Measurements from ENCODE around the gene LYRM2.
A peak's percentile ranks its signal among the peaks of the same experiment; 100 is the strongest.

Gene LYRM2

DNA sequence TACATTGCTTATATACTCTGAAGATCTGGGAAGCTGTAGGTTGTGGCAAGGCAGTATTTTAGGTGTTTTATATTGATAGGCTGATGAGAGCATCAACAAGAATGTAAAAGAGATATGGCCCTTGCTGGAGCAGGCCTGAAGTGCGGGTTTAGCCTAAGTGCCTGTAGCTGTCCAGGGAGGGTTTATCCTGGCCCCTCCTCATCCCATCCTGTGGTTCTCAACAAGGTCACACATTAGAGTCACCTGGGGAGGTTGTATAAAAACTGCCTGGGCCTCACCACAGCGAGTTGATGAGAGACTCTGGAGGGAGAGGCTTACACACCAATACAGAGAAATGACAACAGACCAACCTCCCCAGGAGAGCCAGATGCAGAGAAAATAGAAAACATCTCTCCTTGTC, 48.4 kb downstream of the LYRM2 start:
- no peak for DNase-seq

DNA sequence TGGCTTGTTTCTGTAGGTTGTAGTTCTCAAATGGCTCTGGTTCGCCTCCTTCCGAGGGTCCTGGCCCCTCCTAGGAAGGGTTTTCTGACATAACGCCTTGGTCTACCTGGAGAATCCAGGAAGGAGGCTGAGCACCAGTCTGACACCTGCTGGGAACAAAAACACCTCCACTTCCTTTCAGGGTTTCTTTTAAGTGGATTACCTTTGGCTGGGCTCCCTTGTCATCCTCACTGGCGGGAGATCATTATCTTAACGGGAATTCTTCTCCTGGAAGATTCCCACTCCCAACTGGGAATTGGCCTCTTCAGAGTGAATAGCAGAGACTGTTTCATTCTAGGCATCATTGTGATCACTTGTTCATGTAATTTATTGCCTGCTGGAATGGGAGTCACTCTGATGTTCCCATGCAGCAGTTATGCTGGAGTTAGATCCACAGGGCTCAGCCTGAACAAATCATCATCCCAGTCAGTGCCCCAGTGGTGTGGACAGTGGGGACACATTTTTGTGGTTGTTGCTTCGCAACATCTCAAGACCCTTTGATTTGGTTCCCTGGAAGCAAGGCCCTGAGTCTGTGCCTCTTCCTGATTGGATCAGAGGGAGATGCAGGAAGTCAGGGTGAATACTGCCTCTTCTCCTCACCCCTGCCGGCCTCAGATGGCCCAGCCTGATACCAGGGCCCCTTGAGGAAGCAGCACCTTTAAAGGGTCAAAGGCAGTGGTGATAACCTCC, 49.1 kb downstream of the LYRM2 start:
- no peak for DNase-seq

DNA sequence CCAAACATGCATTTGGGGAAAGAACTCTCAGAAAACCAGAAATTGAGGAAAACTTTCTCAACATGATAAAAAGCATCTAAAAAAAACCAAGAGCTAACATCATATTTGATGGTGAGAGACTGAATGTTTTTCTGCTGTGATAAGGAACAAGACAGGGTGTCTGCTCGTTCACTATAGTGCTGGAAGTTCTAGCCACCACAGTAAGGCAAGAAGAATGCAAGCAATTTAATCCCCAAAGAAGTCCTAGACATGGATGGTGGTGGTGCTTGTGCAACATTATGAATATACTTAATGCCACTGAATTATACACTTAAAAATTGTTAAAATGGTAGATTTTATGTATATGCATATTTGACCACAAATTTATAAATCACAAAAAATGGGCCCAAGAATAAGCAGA, 53.4 kb downstream of the LYRM2 start:
- DNase-seq = no peak

DNA sequence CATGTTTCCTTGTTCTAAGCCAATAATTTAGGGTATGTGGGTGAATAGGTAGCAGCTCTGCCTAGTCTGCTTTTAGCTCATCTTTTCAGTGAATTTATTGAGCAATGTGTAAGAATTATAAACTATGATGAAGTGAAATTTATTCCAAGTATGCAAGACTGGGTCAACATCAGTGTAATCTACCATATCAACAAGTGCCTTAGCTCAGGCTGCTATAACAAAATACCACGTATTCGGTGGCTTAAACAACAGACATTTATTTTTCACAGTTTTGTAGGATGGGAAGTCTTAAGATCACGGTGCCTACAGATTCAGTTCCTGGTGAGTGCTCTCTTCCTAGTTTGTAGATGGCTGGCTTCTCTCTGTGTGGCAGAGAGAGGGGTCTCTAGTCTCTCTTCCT, 54.0 kb downstream of the LYRM2 start:
- DNase-seq = no peak

DNA sequence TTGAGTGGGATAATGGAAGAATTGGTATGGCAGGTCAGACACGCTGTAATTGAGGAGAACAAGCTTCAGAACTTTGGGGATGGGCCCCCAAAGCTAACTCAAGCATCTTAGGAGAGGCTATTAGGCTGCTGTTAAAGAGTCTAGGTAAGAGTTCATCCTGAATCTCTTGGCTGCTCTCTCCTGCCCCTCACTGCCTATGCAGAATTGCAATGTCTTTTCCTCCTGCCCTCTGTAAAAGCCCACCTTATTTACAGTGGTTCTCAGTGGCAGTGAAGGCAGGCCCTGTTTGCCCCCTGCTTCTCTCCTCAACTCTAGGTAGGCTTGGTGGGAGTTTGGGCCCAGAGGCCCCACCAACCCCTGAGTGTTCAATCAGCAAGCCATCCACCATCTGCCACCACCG, 55.0 kb downstream of the LYRM2 start:
- no peak for DNase-seq

DNA sequence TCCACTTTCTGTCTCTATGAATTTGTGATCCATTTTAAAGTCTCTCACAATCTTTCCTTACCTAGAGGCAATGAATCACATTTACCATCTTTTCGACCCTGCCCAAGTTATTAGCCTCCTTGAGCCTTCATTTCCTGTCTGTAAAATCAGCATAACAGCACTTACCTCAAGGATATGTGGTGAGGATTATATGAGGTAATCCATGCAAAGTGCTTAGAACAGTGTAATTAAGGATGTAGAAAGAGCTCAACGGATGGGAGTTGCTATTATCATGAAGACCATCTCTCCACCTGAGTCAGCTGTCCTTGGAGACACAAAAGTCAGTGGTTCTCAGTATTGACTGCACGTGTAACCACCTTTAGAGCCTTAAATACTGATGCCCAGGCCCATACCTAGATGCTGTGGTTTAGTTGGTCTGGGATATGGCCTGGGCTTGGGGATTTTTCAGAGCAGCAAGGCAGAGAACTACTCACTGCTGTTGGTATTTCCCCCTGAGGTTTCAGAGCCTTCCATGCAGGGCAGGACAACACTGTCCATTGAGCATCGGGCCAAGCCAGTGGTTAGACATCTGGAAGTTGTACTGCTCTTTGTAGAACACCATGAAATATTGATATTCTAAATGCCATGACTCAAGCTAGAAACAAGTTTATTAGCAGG, 55.8 kb downstream of the LYRM2 start:
- DNase-seq = peak; percentile 14

DNA sequence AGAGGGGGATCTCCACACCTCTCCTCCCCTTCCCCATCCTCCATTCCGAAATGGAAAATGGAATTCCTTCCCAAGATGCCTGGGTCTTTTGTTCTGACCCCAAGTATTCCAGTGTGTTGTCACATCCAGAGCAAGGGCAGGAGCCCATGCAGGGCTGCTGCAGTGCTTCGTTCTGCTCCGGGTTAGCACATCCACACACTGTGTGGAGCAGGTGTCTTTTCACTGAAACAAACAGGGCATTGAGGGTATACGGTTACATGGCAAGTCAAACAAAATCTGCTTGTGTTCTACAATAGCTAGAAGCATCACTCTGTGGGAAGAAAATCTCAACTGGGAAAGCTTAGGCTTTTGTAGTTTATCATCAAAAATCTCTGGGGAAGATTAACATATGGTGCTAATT, 56.9 kb downstream of the LYRM2 start:
- DNase-seq = no peak

DNA sequence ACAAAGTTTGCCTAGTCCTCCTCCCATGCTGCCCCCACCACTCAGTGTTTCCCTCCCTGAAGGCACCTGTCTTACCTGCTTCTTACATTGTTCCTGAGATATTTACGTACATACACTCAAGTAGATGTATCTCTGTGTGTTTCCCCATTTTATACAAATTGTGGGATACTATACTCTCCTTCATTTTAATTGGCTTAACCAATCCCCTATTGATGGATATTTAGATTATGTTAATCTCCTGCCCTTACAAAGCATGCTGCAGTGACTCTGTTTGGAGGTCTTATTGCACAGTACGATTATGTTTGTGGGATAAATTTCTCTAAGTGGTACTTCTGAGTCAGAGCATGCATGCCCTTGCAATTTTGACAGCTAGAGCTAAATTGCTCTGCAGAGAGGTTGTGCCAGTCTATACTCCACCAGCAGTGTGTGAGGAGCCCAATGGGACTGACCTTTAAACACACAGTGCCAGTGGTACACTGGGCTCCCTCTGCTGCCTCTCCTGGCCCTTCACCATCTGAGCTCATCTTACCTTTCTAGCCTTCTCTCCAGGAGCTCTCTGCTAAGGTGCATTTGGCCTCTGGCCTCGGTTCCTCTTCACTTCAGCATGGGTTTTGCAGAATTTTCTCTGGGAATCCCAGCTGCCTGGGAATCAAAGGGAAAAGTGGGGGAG, 57.4 kb downstream of the LYRM2 start:
- no peak for DNase-seq

DNA sequence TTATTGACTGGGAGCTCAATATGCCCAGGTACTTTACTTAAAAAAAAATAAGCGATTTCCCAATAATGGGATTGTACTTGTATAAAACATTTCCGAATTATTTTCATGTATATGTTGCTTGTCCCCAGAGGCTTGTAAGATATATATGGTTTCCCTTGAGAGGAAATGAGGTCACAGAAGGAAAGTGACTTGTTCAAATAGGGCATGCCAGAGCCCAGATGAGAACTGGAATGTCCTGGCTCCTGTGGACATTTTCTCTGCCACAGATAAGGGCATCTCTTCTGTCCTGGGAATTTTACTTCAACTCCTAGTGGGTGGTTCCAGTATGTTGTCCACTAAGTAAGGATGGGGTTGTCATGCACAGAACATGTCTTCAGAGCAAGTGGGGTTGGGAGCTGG, 63.0 kb downstream of the LYRM2 start:
- no peak for DNase-seq

DNA sequence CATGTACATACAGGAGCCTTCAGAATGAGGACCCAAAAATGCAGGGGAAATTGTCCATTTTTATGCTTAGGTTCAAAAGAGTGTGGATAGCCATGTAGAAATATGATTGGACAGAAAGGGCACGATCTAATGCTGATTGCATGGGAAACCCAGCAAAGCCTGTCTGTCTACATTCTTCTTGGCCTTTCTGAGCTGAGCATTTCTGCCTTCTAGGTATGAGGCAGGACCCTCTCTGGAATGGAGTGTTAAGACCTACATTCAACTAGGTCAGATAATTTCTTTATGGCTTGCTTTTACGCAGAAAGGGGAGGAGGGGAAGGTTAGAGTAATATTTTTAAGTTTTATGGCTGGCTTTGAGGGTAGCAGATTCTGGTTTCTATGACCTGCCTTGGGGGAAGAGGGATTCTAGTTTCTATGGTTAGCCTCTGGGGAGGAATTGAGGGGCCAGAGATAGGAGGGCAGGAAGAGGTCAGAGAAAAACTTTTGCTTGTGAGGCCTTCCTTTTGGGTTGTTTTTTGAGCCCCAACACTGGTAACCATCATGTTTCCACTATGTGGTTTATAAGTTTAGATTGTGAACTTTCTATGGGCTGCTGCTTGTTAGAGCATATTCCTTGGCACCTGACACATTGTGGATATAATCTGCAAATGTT, 63.5 kb downstream of the LYRM2 start:
- no peak for DNase-seq

DNA sequence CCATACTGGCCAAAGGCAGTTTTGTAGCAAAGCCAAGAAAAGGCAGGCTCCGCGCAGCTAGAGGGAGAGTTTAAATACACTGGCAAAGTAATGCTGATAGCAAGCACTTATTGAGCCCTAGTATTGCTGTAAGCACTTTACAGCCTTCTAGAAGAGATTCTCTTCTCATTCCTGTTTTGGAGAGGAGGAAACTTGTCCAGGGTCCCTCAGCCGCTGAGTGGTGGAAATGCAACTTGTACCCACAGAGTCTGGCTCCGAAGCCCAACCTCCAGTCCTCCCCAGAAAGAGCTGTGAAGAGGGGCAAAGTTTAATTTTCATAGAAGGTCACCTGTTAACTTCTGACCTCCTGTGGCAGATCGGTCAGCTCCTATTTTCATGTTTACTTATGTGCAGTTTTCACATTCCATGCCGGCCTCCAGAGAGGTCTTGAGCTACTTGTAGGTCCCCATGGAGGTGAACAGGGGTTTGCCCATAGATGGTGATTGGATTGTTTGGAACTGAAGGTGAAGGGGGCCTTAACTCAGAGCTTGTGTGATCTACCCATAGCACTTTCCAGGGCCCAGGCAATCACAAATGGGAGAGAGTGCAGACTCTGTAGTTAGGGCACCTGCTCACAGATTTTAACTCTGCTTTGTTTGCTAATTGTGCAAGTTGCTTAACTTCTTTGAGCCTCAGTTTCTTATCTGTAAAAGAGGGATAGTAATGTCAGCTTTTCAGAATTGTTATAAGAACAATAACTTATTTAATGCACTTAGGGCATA, 70.7 kb downstream of the LYRM2 start:
- no peak for DNase-seq

DNA sequence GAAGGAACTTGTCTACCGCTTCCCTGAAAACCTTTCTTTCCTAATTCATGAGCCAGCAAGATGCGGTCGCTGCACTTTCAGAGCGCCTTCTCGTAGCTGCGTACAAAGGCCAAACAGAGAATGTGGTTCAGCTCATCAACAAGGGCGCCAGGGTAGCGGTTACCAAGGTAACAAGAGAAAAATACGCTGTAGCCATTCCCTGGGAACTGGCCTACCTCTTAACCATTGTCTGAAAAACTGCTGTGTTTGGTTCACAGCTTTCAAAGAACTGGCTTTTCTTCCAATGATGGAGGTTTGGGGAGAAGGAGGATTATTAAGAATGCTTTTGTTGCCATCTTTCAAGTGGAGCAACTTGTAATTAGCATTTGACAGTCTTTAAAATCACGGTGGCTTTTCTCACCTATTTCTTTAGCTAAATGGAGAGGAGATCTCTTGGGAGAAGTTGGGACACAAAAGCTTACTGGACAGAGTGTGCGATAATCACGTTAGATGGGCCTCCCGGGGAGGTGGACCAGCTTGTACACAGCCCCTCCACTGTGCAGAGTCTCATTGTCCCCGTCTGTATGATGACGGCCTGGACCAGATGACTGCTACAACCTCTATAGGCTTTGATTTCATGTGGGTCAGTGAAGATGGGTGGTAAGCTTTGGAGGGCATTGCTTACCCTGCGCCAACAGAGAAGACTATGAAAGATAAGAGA, 71.5 kb downstream of the LYRM2 start:
- DNase-seq = no peak

DNA sequence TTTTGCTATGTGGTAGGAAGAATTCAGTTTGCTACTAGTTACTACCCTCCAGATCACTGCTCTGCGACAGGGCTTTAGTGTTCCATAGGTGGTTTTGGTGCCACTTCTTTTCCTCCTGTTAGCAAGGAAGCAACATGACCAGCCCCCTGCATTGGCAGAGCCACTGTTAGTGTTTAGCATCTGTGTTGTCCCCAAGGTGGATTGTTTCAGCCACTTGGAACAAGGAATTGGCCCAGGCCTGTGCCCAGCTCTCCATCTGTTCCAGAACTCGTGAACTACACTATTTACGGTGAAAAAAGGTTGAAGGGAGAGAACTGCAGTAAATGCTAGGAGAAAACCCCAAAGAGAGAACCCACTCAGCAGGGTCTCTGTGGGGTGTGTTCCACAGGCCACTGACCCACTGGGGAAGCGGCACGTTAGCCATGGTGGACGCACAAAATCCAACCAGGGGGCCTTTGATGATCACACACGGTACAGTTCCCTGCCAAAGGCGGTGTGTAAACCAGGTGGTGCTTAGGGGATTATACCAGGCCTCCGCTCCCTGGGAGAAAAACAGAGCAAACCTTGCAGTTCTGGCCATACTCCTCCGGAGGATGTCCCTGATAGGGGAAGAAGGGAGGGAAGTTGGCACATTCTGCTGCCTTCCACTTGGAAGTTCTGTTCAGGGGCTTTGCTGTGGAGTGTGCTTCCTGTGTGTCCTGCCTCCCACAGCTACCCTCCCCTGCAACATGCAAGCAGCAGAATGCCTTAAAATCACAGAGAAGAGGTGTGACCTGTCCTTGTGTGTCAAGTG, 72.3 kb downstream of the LYRM2 start:
- DNase-seq = no peak

DNA sequence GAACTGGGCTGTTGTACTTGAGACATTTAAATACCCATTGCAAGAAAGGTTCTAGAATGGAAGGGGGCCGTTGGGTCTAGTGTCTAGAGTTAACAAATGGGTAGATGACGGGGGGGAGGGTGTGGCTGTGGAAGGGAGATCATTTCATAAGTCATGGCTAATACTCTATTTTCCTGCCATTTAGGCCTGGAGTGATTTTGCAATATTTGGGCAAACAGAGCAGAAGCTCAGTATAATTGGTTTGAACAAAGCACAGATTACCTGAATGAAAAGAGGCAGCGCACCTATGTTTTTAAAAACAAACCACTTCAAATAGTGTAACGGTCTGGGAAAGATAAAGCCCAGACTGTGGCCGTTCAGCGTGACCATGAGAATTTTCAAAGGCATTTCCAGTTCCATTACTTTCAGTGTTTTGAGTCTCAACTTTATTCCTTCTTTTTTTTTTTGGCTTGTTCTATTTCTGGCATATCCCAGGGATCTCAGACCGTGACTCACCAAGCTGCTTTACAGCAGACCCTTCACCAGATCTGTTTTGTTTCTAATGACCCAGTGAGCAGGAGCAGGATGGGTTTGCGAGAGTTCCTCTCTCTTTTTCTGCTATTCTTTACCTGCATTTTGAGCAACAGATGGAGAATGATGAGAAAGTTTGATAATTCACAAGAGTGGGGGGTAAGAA, 73.7 kb downstream of the LYRM2 start:
- no peak for DNase-seq

DNA sequence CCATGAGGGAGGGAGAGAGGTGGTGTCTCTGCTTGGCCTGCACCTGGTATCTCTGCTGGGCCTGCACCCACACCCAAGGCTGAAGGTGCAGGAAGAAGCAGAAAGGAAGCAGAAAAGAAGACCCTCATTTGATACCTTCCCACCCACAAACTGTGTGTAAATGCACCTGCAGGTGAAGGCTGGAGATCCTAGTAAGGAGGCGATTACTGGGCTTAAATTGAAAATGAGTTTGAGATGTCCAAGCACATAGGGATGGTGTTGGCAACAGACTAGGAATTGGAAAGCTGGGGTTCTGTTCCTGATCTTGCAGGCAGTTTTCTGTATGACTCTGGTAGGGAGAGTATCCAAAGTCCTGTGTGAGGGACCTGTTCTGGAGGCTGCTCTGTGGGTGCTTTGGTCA, 74.7 kb downstream of the LYRM2 start:
- no peak for DNase-seq

DNA sequence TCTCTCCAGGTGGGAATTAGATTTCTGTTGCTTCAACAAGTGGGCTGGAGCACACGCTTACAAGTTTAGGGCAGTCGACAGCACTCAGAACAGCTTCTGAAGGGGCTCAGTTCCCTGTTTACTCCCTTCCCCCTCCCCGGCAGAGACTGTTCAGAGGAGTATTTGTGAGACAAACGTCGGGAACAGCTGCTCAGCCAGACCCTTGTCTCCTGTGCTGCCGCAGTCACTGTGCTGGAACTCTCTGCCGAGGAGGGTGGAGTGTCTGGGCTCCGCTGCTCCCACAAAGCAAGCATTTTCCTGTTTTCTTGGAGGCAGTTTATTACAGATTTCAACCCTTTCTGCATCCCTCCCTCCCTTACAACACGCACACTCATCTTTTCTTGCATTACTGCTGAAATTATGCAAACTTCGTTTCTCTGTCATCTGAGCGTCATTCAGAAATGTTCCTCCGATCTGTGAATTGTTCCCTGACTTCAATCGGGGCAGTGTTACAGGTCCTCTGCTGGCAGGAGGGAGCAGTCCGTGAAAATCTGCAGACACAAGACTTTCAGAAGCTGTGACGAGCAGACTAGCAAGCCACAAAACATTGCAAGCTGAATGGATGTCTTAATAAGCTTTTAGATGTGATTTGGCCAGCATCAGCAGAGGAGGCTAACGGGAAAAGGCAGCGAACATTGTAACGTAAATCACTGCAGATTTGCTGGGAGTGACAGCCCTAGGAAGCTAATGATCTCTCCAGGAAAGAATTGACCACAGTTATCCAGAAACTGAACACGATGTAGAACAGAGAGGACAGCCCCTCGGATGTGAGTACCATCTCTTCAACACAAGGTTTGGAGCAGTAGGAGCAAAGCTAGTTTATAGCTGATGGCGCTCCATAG, 76.2 kb downstream of the LYRM2 start:
- DNase-seq = no peak

DNA sequence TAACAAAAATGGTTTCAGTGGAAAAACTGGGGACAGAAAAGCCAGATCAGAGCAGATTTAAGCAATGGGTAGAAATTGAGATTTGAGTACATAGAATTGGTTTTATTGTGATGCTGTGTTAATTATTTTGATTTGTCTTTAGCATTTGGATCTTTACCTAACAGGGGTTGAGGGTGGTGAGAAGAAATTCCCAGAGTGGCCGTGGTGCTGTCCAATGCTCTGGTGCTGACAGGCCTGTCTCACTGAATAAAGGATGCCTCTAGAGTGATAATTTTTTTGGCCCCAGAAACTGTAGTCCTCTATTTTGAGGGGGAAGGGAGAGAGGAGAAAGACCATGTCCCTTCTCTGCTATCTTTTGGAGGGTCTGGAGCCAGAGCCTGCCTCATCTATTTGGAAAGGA, 79.1 kb downstream of the LYRM2 start:
- DNase-seq = no peak

DNA sequence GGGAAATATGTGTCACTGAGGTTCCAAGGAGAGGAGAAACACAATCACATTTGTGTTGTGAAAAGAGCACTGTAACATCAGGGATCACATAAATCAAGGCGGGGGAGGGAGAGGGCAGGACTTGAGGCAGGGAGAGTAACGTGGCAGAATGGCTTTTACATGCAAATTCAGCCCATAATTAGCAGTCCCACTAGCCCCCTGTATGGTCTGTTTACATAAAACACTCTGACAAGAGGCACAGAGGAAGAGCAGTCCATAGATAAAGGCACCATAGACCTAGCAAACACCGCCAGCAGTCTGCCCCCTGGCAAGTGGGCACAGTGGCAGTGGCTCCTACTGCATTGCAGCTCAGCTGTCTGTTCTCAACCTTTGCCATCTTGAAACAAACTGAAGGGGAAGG, 82.7 kb downstream of the LYRM2 start:
- DNase-seq = no peak

DNA sequence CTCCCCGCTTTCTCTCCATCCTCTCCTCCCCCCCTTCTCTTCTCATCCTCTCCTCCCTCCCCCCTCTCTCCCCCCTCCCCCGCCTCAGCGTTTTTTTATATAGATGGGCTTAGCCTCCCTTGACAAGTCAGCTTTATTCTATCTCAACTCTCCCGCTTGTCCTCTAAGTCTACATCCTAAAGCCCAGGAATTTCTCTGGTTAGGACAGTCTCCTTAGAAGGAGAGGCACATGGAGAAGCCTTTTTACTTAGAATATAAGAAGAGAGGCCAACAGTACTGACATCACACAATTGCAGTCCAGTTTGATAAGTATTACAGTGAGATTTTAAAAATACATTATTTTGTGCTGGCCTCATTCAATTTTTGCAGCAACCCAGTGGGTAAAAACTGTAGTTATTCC, 83.5 kb downstream of the LYRM2 start:
- no peak for DNase-seq

DNA sequence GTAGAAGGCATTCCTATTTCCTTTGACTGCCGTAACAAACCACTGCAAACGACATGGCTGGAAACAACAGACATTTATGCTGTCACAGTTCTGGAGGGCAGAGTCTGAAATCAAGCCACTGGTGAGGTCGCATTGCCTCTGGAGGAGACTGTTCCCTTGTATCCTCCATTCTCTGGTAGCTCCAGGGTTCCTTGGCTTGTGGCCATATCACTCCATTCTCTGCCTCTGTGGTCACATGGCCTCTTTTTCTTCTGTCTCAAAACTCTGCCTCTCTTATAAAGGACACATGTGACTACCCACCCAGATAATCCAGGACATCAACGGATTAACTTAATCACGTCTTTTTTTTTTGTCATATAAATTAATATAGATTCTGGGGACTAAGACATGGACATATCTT, 84.4 kb downstream of the LYRM2 start:
- no peak for DNase-seq

All from NCI-H1436 treated with DMSO at 0.1 percent for 48 hours (cell line).